WERI-Rb-1 (cell line): ENCODE results near the gene IZUMO2.

Experiments used
- DNase-seq: peaks from one replicate; pipeline ENCODE4 v3.0.0-alpha.2; 2020
- H3K27ac ChIP-seq: fragments of 250-450 bp; sonication (Bioruptor Pico); 2 replicates; pipeline ENCODE4 v1.5.1; 2020; ENCODE audit warnings: mild to moderate bottlenecking, moderate library complexity
- H3K27me3 ChIP-seq: fragments of 250-450 bp; sonication (Bioruptor Pico); 2 replicates; pipeline ENCODE4 v1.5.1; 2021; ENCODE audit warnings: mild to moderate bottlenecking, low read depth, moderate library complexity; ENCODE audit not compliant: insufficient read depth, severe bottlenecking
- H3K36me3 ChIP-seq: fragments of 250-450 bp; sonication (Bioruptor Pico); 2 replicates; pipeline ENCODE4 v1.5.1; 2020; ENCODE audit warnings: mild to moderate bottlenecking, moderate library complexity
- H3K4me3 ChIP-seq: 2 replicates; pipeline ENCODE4 v1.5.1; 2011; ENCODE audit warnings: low read depth, mild to moderate bottlenecking, control low read depth, low read length
- H3K9me3 ChIP-seq: fragments of 250-450 bp; sonication (Bioruptor Pico); 2 replicates; pipeline ENCODE4 v1.5.1; 2021; ENCODE audit warnings: mild to moderate bottlenecking, moderate library complexity; ENCODE audit not compliant: severe bottlenecking
- CTCF ChIP-seq: IDR thresholded peaks from 2 replicates; pipeline ENCODE4 v1.5.1; 2011; ENCODE audit warnings: low read depth, mild to moderate bottlenecking, control low read depth, inconsistent platforms, low read length

IZUMO2 gene

GRCh38 chr19:50181121-50181520 lies 18.0 kb upstream of the IZUMO2 start:
- no peak overlapping the region for H3K27ac ChIP-seq
- H3K9me3 ChIP-seq = peaks cover 7% of the 10 kb centered on the region
- H3K36me3 ChIP-seq = no peaks in the 10 kb centered on the region
- no peak overlapping the region for H3K4me3 ChIP-seq
- peaks cover 67% of the 10 kb centered on the region for H3K27me3 ChIP-seq
- DNase-seq = no peak
- no peak for TF ChIP-seq CTCF

- H3K4me3 ChIP-seq = no peak overlapping the region
- no peak overlapping the region for H3K27ac ChIP-seq
- TF ChIP-seq CTCF = no peak
- H3K36me3 ChIP-seq = no peaks in the 10 kb centered on the region
- peaks cover 14% of the 10 kb centered on the region for H3K9me3 ChIP-seq
- peaks cover 73% of the 10 kb centered on the region for H3K27me3 ChIP-seq
- DNase-seq = no peak
Measured at GRCh38 chr19:50178859-50179537, 15.9 kb upstream of the IZUMO2 start.

GRCh38 chr19:50178320-50178719 lies 15.2 kb upstream of the IZUMO2 start:
- DNase-seq = no peak
- no peak overlapping the region for H3K4me3 ChIP-seq
- peaks cover 68% of the 10 kb centered on the region for H3K27me3 ChIP-seq
- no peaks in the 10 kb centered on the region for H3K36me3 ChIP-seq
- no peak overlapping the region for H3K27ac ChIP-seq
- no peak for TF ChIP-seq CTCF
- H3K9me3 ChIP-seq = peaks cover 14% of the 10 kb centered on the region

- no peak for TF ChIP-seq CTCF
- Histone ChIP-seq H3K4me3 (no peak overlapping the region), H3K36me3 (no peaks in the 10 kb centered on the region), H3K27ac (no peak overlapping the region), H3K9me3 (peaks cover 14% of the 10 kb centered on the region), H3K27me3 (peaks cover 68% of the 10 kb centered on the region)
- DNase-seq = no peak
Measured at GRCh38 chr19:50176775-50177174, 13.7 kb upstream of the IZUMO2 start.

GRCh38 chr19:50175924-50176323 lies 12.8 kb upstream of the IZUMO2 start:
- H3K27me3 ChIP-seq = peaks cover 69% of the 10 kb centered on the region

More at GRCh38 chr19:50175924-50176323, 12.8 kb upstream of the IZUMO2 start:
- TF ChIP-seq CTCF = no peak
- H3K36me3 ChIP-seq = no peaks in the 10 kb centered on the region
- peaks cover 14% of the 10 kb centered on the region for H3K9me3 ChIP-seq
- no peak for DNase-seq
- no peak overlapping the region for H3K4me3 ChIP-seq
- H3K27ac ChIP-seq = no peak overlapping the region
